Iris pigment epithelial cell (primary cell): ENCODE results near the gene GDF2.
A peak's percentile ranks its signal among the peaks of the same experiment; 100 is the strongest.

Experiments
- DNase-seq: peaks from one replicate; pipeline ENCODE4 v3.0.0-alpha.2; 2011; ENCODE audit warnings: low read depth

Gene GDF2

DNA sequence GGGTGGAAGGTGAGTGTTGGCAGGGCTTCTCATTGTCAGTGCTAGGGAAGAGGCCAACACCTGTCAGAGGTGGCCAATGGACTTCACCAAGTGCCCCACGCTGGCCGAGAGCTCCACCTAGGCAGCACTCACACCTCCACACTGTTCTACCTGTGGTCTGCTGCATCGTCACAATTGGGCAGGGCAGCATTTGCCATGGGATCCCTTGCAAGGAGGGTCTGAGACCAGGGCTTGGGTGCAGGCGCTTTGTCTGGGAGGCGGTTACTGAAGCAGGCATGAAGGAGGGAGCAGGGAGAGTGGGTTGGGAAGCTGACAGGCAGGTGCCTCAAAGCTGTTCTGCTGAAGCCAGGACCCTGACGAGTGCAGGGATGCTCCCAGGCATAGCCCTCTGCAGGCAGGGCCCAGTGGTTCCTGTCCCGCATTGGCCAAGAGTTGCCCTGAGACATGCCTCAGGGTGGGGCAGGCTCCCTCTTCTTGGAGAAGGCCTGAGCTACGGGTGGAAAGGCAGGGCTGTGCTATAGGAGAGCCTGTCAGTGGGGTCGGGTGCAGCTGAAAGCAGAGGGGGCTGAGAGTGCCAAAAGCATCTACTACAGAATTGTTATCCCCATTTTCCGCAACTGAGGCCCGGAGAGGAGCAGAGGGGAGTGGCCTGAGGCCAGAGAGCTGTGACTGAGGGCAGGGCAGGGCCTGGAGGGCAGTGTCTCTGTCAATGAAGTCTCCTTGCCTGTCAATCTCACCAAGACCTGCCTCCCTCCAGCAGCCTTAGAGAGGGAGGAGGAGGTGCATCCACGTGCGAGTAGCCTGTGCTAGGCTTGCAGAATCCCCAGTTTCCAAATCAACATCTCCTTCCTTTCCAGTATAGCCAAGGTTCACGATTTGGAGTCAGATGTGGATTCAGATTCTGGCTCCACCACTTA is 29.9 kb downstream of the GDF2 start:
- no peak for DNase-seq

DNA sequence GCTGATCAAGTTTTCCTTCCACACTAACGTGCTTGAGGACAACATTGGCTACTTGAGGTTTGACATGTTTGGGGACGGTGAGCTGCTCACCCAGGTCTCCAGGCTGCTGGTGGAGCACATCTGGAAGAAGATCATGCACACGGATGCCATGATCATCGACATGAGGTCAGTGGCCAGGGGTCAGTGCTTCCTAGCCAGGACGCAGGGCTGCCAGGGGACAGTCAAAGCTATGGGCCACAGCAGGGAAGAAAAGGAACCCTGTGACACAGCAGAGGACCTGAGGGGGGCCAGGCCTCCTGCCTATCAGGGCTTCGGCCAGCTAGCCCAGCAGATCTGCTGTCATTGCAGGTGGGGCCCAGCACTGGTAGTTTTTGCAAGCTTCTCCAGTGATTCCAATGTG is 31.1 kb downstream of the GDF2 start:
- DNase-seq: no peak

DNA sequence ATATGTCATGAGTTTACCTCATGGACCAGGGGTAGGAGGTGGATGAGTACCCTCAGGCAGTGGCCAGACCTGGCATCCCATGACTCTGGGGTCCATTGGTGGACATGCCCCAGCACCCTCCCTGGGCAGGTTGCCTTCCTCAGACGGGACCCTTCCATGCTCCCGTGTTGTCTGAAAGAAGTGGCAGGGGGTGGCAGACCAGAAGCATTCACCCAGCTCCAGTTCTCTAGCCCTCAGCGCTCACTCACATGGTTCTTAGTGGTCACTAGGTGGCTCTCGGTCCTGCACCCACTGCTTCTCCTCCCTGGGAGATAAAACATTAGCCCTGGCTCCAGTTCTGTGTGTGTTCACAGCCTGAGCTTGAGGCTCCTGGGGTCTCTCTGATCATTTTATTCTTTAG is 31.9 kb downstream of the GDF2 start:
- peak; percentile 24 for DNase-seq

DNA sequence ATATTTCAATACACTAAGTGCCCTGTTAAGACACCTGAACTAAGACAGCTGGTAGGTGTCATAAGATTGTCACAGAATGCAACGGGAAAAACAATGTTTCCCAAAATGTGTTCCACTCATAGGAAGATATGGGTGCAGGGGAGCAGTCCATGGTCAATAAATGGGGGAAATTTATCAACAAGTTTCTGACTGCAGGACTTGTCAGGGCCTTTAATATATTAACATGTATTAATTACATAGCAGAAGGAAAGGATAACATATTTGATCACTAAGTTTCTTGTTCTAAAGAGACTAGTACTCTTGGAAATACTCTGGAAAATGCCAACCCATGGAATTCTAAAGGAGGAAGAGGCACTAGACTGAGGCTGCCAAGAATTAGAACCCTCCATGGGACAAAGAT is 32.6 kb downstream of the GDF2 start:
- DNase-seq: no peak

DNA sequence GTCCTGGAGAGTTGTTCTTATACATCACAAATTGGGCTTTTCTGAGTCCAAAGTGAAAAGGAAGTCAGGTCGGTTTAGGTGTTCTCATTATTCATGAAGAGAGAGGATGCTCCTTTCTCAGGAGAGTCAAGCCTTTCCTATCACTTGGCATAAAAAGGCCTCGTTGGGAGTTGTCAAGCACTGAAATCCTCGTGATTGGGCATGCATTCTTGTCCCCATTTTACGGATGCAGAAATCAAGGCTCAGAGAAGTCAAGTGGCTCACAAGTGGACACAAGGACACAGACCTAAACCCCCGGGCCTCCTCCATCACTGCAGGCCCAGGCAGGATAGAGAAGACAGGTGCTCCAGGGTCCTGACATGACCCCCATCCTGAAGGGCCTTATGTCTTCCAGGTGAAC is 34.5 kb downstream of the GDF2 start:
- no peak for DNase-seq

DNA sequence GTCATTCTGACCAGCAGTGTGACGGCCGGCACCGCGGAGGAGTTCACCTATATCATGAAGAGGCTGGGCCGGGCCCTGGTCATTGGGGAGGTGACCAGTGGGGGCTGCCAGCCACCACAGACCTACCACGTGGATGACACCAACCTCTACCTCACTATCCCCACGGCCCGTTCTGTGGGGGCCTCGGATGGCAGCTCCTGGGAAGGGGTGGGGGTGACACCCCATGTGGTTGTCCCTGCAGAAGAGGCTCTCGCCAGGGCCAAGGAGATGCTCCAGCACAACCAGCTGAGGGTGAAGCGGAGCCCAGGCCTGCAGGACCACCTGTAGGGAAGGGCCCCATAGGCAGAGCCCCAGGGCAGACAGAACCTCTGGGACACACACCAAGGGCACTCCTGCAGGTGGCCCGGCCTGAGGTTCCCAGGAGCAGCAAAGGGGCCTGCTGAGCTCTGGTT is 34.9 kb downstream of the GDF2 start:
- DNase-seq: no peak

DNA sequence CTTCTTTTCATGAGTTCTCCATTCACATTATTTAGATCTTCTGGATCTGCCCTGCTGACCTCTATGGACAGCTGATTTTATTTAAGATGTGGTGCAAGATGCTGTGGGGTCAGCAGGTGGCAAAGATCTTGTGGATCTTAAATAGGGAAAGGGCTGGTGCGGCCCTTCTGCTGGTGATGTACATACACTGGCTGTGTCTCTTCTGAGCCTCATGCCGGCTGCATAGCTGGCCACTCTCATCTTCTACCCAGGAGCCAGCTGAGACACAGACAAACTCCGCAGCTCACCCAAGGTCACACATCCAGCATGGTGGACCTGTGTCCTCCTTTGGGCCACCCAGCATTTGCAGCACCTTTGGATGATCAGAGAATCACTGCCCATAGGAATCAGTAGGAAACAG is 35.7 kb downstream of the GDF2 start:
- no peak for DNase-seq

DNA sequence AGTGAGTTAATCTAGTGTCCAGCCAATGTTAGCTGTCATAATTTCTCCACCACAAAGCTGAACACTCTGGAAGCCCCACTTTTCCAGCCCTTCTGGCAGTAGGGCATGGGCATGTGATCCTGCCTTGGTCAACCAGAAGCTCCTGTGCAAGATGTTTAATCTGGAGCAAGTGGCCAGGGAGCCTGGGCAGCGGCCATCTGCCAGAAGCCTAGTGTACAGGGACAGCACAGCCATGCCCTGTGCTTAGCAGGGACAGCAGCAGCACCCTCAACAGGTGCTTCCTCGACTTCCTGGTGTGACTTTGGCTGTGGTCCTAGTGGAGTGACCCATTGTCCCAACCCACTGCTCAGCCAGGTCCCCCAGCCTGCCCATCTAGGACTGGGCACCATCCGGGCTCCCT is 36.2 kb downstream of the GDF2 start:
- no peak for DNase-seq

DNA sequence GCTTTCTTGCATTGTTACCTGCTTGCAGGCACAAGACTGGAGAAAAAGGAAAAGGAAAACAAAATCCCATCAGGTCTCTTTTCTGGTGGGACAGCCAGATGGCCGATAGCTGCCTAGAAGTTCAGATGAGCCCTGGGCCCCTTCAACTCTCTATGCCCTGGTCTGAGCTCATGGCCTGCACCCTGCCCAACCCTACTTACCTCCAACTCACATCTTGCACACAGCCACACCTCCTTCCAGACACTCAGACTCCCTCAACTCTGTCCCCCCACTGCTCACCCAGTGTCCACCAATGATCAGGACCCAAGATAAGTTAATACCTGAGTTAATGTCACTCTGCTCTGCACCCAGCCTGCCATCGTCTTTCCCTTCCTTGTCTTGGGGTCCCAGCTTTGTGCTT is 36.8 kb downstream of the GDF2 start:
- DNase-seq: no peak

DNA sequence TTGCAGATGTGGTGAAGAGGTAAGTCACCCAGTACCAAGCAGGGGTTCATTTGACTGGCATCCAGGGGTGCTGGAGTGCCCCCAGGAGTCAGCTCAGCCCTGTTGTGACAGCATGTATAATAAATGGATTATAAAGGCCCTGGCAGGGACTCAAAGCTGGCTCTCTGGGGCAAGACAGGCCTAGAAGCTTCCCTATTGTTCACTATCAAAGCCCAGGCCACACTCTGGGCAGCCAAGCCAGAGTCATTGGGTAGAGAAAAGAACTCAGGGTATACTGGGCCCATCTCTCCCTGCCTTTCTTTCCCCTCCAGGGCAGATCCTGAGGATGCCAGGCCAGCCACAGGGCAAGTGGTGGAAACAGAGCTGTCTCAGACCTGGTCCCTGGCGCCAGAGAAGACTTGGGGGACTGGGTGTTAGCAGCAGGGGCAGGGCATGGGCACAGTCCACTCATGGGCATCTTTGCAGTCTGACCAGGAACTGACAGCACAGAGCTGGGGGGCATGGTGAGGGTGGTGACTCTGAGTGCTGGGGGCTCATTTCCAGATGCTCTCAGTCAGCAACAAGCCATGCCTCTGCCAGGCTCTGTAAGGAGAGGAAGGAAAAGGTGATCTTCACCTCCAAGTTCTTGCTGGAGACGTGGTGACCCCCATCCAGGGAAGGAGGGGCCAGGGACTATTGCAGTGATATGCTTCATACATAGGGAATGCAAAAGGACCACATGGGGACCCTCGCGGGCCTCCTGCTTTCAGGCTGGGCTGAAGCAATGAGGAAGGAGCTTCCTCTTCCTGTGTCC is 37.6 kb downstream of the GDF2 start:
- DNase-seq: no peak

DNA sequence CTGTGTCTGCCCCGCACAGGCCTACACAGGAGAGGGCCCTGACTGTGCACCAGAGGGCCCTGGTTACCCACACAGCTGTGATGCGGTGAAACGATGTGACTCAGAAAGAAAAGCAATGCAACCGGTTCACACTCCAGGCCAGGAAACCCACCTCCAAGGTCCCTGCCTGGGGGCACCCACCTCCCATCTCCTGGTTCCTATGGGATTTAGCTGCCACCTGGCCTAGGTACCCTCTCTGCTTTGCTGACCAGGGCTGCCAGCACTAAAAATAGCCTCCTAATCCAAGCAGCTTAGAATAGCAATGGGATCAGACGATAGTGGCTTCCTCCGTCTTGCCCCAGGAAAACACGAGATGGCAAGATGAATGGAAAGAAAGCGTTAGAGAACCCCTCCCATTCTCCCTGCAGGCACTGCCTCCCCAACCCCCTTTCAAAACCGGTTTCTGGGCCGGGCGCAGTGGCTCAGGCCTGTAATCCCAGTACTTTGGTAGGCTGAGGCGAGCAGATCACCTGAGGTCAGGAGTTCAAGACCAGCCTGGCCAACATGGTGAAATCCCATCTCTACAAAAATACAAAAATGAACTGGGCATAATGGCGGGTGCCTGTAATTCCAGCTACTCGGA is 38.3 kb downstream of the GDF2 start:
- DNase-seq: no peak

DNA sequence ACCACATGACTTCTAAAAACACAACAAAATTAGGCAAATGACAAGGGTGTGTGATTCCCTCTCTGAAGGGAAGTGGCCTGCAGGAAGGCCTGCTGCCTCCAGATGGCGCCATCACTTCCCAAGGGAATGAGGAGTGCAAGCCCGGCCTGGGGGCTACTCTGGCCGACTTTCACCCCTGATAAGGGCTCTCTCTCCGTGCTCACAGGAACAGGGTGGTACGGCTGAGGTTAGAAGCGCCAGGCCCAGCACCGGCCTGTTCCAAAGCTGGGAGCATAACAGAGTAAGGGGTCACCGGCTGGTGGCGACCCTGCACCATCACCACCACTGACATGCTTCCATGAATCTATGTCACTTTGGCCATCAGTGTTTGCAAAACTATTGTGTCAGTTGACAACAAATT is 39.0 kb downstream of the GDF2 start:
- DNase-seq: peak; percentile 35

DNA sequence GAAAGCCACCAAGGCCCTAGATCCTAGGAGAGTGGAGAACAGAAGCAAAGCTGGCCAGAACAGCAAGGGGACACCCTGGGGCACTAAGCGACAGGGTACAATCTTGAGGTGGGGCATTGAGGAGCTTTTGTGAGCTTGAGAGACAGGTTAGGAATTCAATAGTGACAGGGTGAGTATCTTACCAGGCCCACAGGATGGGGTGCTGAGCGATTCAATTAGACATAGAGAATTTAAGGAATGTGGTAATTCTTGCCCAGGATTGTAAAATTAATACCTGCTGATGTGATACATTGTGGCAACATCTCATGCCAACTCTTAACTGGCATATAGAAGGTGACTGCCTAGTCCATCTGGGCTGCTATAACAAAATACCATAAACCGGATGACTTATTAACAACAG is 39.9 kb downstream of the GDF2 start:
- no peak for DNase-seq

DNA sequence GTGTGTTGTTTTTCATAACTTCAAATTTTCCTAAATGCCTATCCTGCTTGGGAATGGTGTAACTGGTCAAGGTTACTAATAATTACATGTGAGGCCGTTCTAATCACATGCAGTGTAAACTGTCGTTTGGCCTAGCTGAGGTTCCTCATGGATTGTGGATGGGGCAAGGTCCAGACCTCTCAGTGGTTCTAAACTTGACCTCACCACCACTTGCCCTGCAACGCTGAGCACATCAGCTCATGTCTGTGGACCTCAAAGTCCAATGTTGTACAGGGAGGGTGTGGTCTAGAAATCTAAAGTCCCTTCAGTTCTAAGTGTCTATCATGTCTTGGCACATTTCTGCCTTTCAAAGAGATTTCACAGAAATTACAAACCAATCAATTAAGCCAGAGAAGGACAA is 41.5 kb downstream of the GDF2 start:
- DNase-seq: no peak

DNA sequence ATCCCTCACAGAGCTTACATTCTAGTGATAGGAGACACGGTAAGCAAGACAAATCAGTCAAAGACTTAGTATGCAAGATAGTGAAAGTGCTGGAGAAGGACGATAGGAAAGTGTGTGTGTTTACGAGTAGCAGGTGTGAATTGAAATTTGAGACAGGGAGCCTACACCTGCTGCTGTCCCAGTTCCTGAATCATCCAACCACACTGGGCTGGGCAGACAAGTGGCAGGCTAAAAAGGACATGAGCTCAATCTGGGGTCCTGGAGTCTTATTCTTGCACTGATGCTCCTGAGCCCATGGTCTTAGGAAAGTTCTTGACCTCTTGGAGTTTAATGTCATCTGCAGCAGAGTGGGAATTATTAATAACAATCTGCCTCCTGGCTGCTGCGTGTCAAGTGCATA is 42.1 kb downstream of the GDF2 start:
- no peak for DNase-seq

DNA sequence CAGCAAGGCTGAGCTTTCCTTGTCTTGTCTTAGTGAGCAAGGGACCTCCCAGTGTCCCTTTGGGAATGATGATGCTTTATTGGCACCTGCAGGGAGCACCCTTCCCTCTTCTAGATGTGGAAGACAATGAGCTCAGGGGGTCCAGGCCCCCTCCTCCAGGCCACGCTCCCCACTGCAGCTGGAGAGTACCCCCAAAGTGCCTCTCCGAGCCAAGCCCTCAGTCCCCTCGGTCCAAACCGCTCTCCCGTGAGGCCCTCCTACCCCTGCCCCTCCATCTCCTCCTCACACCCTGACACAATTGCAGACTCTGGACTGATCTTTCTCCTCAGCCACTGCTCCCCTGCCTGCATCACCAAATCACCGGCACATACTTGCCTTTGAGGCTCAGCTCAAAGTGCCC is 42.7 kb downstream of the GDF2 start:
- no peak for DNase-seq

DNA sequence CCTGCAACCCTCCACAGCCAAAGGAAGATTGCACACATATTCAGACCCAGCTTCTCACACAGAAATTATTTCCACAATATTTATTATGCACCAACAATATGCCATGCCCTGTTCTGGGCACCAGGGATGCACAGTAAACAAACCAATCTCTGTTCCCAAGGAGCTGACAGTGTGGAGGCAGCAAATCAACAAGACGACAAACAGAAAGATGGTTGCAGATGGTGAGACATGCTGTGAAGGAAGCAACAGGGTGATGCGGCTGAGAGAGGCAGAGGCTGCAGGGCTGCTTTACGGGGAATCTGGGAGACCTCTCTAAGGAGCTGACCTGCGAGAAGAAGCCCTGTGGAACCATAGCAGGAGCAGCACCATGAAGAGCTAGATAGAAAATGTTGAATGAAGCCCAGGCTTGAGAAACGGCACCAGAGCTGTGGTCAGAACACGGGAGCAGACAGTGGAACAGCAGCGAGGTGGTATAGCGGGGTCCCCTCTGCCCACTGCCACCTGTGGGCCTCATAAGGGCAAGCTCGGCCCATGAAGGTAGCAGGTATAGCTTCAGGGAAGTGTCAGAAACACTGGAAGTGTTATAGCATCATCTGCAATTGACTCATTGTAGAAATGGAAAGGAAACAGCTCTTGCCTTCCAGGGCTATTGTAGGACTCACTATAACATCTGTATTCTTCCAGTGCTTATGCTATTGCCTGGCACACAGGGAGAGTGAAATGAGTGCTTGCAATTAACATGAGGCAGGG is 43.4 kb downstream of the GDF2 start:
- DNase-seq: no peak

DNA sequence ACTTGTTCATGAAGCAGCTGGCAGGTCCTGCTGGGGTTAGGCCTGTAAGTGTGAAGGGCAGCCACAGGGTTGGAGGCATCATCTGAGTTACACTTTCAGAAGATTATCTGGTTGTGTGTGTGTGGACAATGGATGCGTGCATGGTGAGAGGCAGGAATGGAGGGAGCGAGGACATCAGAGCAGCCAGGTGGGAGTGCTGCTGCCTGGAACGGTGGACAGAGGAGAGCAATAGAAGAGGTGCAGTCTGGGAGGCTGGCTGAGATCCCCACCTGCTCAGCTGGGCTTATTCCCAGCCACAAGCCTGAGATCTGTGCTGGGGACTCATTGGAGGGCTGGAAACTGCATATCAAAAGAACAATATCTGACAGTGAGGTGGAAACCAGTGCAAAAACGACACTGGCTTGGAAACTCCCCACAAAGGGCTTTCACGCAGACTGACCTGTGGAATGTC is 44.0 kb downstream of the GDF2 start:
- DNase-seq: no peak

DNA sequence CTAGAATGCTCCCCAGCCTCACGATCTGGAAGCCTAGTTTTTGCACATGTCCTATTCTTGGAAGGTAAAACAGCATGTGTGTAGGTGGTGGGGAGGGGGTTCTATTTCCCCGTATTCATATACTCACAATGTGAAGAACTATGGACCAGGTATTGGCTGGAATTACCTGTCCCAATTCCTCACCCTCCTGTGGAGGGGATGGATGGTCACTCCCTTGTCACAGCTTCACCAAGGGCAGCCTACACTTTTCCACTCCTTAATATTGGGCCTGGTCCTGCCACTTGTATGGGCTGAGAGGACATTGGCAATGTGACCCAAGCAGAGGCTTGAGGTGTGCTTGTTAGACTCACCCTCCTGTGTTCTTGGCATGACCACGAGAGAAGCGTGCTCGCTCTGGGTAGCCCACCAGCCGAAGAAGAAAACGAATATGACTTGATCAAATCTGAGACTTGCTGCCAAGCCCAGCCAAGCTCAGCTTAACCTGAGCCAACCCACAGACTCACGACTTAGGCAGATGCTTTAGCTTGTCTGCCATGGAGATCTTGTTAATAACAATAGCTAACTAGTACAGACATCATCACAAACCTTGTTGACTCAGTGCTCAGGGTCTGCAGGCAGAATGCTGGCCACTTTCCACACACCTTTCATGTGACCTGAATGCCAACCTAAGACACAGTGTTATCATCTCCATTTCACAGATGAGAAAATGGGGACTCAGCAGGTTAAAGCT is 44.6 kb downstream of the GDF2 start:
- no peak for DNase-seq

DNA sequence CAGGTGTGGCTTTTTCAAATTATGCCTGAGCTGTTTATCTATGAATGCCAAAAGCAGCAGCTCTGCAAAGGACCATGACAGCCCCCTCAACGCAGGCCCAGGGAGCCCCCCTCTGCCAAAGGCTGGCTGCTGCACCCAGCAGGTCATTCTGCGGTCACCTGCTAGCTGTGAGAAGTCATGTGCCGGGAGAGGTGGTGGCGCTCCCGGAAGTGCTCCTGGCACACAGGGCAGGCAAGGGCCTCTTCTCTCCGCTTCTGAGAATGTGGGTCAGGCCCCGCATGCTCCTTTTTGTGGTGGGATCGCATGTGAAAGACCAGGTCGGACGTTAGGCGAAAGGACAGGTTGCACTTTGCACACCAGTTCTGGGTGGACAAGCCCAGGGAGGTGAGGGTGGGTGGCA is 45.4 kb downstream of the GDF2 start:
- no peak for DNase-seq

DNA sequence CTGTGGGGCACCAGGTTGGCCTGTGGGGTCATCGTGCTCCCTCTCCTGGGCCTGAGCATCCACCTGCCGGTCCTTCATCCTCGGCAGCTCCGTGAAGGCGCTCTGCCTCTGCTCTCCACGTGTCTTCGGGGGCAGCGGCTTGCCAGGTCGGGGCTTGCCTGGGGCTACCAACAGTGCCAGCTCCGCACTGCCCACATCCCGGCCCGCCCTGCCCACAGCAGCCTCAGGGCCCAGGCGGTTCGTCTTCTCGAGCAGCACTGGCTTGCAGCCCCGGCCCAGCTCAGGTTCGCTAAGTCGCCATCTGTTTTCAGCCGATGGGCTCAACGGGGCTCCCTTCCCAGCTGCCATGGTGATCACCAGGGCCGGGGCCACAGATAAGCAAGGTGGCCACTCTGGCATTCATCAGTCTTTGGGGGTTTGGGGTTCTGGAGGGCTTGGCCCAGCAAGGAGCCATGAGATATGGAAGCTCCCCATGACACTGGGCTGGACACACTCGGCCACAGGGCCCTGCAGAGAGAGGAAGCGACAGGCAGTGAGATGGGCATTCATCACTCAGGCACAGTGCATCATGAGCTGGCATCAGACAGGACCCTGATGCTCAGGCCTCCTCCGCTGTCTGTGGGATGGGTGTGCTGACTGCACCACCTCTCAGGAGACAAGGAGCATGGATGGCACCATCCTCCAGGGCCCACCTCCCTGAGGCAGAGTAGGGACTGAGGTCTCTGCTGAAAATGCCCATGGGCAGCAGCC is 46.4 kb downstream of the GDF2 start:
- DNase-seq: no peak
